H1 (cell line): ENCODE results near the gene PSAP. TPM values are rescaled to one million over a fixed set of nuclear protein-coding genes. Genes with fewer than 3 reads are reported as not detected.

ENCODE experiments used
- CTCF ChIA-PET: fragments of 300-600 bp; sonication (Branson Sonifier 250); formaldehyde crosslinking; loops from one replicate; lab custom pipeline; 2021; ENCODE audit not compliant: partially characterized antibody; lab: Charles Lee
- POLR2A ChIA-PET: fragments of 300-600 bp; sonication (Branson Sonifier 250); formaldehyde crosslinking; loops from one replicate; lab custom pipeline; 2021; ENCODE audit warnings: inconsistent platforms; ENCODE audit not compliant: partially characterized antibody; lab: Charles Lee
- DNase-seq, 2 experiments: peaks; one replicate each; pipeline versions ENCODE4 v3.0.0 to v3.0.0-alpha.2; 2010 to 2022; ENCODE audit warnings: low spot score in 2 of 2, low read depth in 1 of 2, mixed read lengths in 1 of 2
- FAIRE-seq: peaks from 2 replicates; lab custom pipeline; 2011; peaks lifted over from hg19 to GRCh38; lab: Jason Lieb, UNC
- H2AFZ ChIP-seq: 2 replicates; pipeline ENCODE4 v1.8.1; 2012; ENCODE audit warnings: low read length, inconsistent platforms
- H2AK5ac ChIP-seq: 2 replicates; pipeline ENCODE4 v1.6.1; 2013; ENCODE audit warnings: low read depth, low read length
- H2BK120ac ChIP-seq: replicated peaks from 2 replicates; pipeline ENCODE3; 2013; ENCODE audit warnings: low read depth, low read length, inconsistent platforms
- H2BK12ac ChIP-seq: 2 replicates; pipeline ENCODE4 v1.6.1; 2013; ENCODE audit warnings: low read depth, low read length
- H2BK15ac ChIP-seq: 2 replicates; pipeline ENCODE4 v1.6.1; 2013; ENCODE audit warnings: low read length
- H2BK20ac ChIP-seq: 2 replicates; pipeline ENCODE4 v1.6.1; 2013; ENCODE audit warnings: low read length
- H2BK5ac ChIP-seq: 2 replicates; pipeline ENCODE4 v1.6.1; 2013; ENCODE audit warnings: low read depth, low read length
- H3K14ac ChIP-seq: 2 replicates; pipeline ENCODE4 v1.6.1; 2013; ENCODE audit warnings: inconsistent platforms; ENCODE audit not compliant: insufficient read length
- H3K18ac ChIP-seq: 2 replicates; pipeline ENCODE4 v1.6.1; 2013; ENCODE audit warnings: low read length; ENCODE audit errors: extremely low read depth
- H3K23ac ChIP-seq: 2 replicates; pipeline ENCODE4 v1.6.1; 2013; ENCODE audit warnings: inconsistent platforms; ENCODE audit not compliant: insufficient read length
- H3K23me2 ChIP-seq: 2 replicates; pipeline ENCODE4 v1.6.1; 2013; ENCODE audit warnings: low read depth, low read length
- H3K27ac ChIP-seq: 2 replicates; pipeline ENCODE4 v1.6.1; 2011; ENCODE audit warnings: low read depth, low read length, inconsistent platforms
- H3K27me3 ChIP-seq, 4 experiments: replicated peaks in 1 of 4; 1 replicate in 1 of 4; 2 replicates in 3 of 4; pipeline versions ENCODE4 v1.6.1 to v1.8.1; 2011 to 2013; ENCODE audit warnings: low read length in 3 of 4, mild to moderate bottlenecking in 3 of 4, inconsistent platforms in 2 of 4, mixed read lengths in 2 of 4, moderate library complexity in 1 of 4; ENCODE audit not compliant: control insufficient read depth in 3 of 4, insufficient read depth in 3 of 4; ENCODE audit errors: extremely low read depth in 1 of 4
- H3K36me3 ChIP-seq, 4 experiments: 2 replicates each; pipeline versions ENCODE4 v1.6.1 to v1.8.1; 2011 to 2013; ENCODE audit warnings: mild to moderate bottlenecking in 4 of 4, low read length in 3 of 4, moderate library complexity in 2 of 4, control low read depth in 1 of 4, inconsistent platforms in 1 of 4; ENCODE audit not compliant: insufficient read depth in 4 of 4, control insufficient read depth in 2 of 4
- H3K4ac ChIP-seq: replicated peaks from 2 replicates; pipeline ENCODE3; 2013; ENCODE audit warnings: low read length, low read depth, mixed read lengths, inconsistent platforms; ENCODE audit not compliant: insufficient read length
- H3K4me1 ChIP-seq, 4 experiments: replicated peaks in 1 of 4; 1 replicate in 1 of 4; 2 replicates in 3 of 4; pipeline versions ENCODE4 v1.6.1 to v1.8.1; 2011 to 2013; ENCODE audit warnings: low read length in 3 of 4, inconsistent platforms in 2 of 4, mixed read lengths in 1 of 4; ENCODE audit not compliant: insufficient read depth in 4 of 4, control insufficient read depth in 3 of 4
- H3K4me2 ChIP-seq, 2 experiments: 2 replicates each; pipeline versions ENCODE4 v1.6.1 to v1.8.1; 2011 to 2013; ENCODE audit warnings: low read depth in 2 of 2, low read length in 2 of 2, control low read depth in 1 of 2, inconsistent platforms in 1 of 2, mild to moderate bottlenecking in 1 of 2; ENCODE audit not compliant: insufficient read depth in 1 of 2
- H3K4me3 ChIP-seq, 4 experiments: fragments of 200-600, 300-600 bp in 1 of 4; sonication (generic), shearing (Covaris generic), sonication (Bioruptor Twin) in 1 of 4; 2 replicates each; pipeline versions ENCODE4 v1.5.1 to v1.8.1; 2011 to 2016; ENCODE audit warnings: low read length in 4 of 4, low read depth in 3 of 4, control low read depth in 2 of 4, inconsistent platforms in 2 of 4, mild to moderate bottlenecking in 2 of 4, mixed read lengths in 1 of 4, moderate library complexity in 1 of 4; ENCODE audit not compliant: insufficient read depth in 2 of 4; ENCODE audit errors: extremely low read depth in 1 of 4
- H3K56ac ChIP-seq: replicated peaks from 2 replicates; pipeline ENCODE3; 2013; ENCODE audit warnings: low read depth, mild to moderate bottlenecking, mixed read lengths, low read length, inconsistent platforms; ENCODE audit not compliant: insufficient read length
- H3K79me1 ChIP-seq: 2 replicates; pipeline ENCODE4 v1.6.1; 2013; ENCODE audit warnings: low read depth, low read length, control low read depth
- H3K79me2 ChIP-seq, 2 experiments: 2 replicates each; pipeline versions ENCODE4 v1.6.1 to v1.8.1; 2012 to 2013; ENCODE audit warnings: low read length in 2 of 2, mild to moderate bottlenecking in 2 of 2, inconsistent platforms in 1 of 2; ENCODE audit not compliant: insufficient read depth in 2 of 2, control insufficient read depth in 1 of 2
- H3K9ac ChIP-seq, 4 experiments: replicated peaks in 1 of 4; 1 replicate in 1 of 4; 2 replicates in 3 of 4; pipeline versions ENCODE4 v1.6.1 to v1.8.1; 2011 to 2013; ENCODE audit warnings: low read depth in 3 of 4, low read length in 3 of 4, control low read depth in 2 of 4, mild to moderate bottlenecking in 2 of 4, moderate library complexity in 2 of 4, inconsistent platforms in 1 of 4; ENCODE audit errors: extremely low read depth in 1 of 4
- H3K9me3 ChIP-seq, 2 experiments: 2 replicates each; pipeline versions ENCODE4 v1.6.1 to v1.8.1; 2012 to 2013; ENCODE audit warnings: mild to moderate bottlenecking in 2 of 2, moderate library complexity in 2 of 2, control low read depth in 1 of 2, inconsistent platforms in 1 of 2, low read depth in 1 of 2, low read length in 1 of 2, mixed read lengths in 1 of 2; ENCODE audit not compliant: insufficient read depth in 2 of 2
- H4K20me1 ChIP-seq, 2 experiments: replicated peaks in 1 of 2; 2 replicates each; pipeline versions ENCODE3 to v1.8.1; 2011 to 2013; ENCODE audit warnings: inconsistent platforms in 2 of 2, low read length in 2 of 2, mild to moderate bottlenecking in 1 of 2; ENCODE audit not compliant: insufficient read depth in 2 of 2, control insufficient read depth in 1 of 2
- H4K5ac ChIP-seq: 2 replicates; pipeline ENCODE4 v1.6.1; 2013; ENCODE audit warnings: low read length, low read depth, mixed read lengths, inconsistent platforms; ENCODE audit not compliant: insufficient read length
- H4K8ac ChIP-seq: 2 replicates; pipeline ENCODE4 v1.8.0; 2013; ENCODE audit warnings: mild to moderate bottlenecking, moderate library complexity, low read length, inconsistent platforms; ENCODE audit not compliant: insufficient read depth; ENCODE audit errors: extremely low read depth
- H4K91ac ChIP-seq: replicated peaks from 2 replicates; pipeline ENCODE3; 2013; ENCODE audit warnings: low read length, mixed read lengths, inconsistent platforms; ENCODE audit not compliant: insufficient read length
- CREB1 ChIP-seq: IDR thresholded peaks from 2 replicates; pipeline ENCODE4 v1.6.1; 2012; ENCODE audit warnings: inconsistent platforms
- GABPA ChIP-seq: IDR thresholded peaks from 2 replicates; pipeline ENCODE4 v1.6.1; 2011; ENCODE audit warnings: mild to moderate bottlenecking, low read length, moderate library complexity, borderline replicate concordance; ENCODE audit not compliant: insufficient read depth
- HDAC6 ChIP-seq: IDR thresholded peaks from one replicate; pipeline ENCODE4 v1.7.1; 2012; ENCODE audit warnings: low read depth, mild to moderate bottlenecking, inconsistent platforms, low read length, moderate library complexity
- POLR2A ChIP-seq, 2 experiments: IDR thresholded peaks; 1 replicate in 1 of 2; 2 replicates in 1 of 2; pipeline ENCODE4 v1.6.1; 2011; ENCODE audit warnings: low read depth in 2 of 2, low read length in 2 of 2, mild to moderate bottlenecking in 2 of 2; ENCODE audit errors: control extremely low read depth in 1 of 2
- SP4 ChIP-seq: IDR thresholded peaks from 2 replicates; pipeline ENCODE4 v1.6.1; 2012; ENCODE audit warnings: low read length, inconsistent platforms
- TAF1 ChIP-seq: IDR thresholded peaks from 2 replicates; pipeline ENCODE4 v1.6.1; 2011; ENCODE audit warnings: mild to moderate bottlenecking, low read depth, low read length
- WGBS, 2 experiments: shearing (Covaris generic) in 1 of 2; methylation state at CpG; one replicate each; pipeline versions ENCODE4 v1.1.6 to v1.1.7; 2013 to 2015; ENCODE audit warnings: low lambda C conversion rate in 2 of 2, mixed read lengths in 2 of 2, inconsistent platforms in 1 of 2, low coverage in 1 of 2, missing lambda C conversion rate in 1 of 2; ENCODE audit not compliant: insufficient replicate concordance in 2 of 2, insufficient coverage in 1 of 2, insufficient read length in 1 of 2; ENCODE audit errors: extremely low coverage in 1 of 2, missing lambda C conversion rate in 1 of 2; 5-methylcytosine and 5-hydroxymethylcytosine counted together
- polyA plus RNA-seq, 7 experiments: library from polyadenylated mRNA; depleted of rRNA in 3 of 7; stranded (reverse) in 5 of 7; unstranded in 2 of 7; fragments of >200 nt in 5 of 7; fragments of 200-250 nt in 2 of 7; gene quantifications; 1 replicate in 5 of 7; 2 replicates in 1 of 7; 4 replicates in 1 of 7; pipeline versions ENCODE4 v1.2.1 to v1.2.3, GENCODE V29; 2011 to 2013; ENCODE audit warnings: missing spikeins in 2 of 7, mixed read lengths in 2 of 7
- total RNA-seq: library from RNA; stranded (reverse); fragmentation: NEBNext Ultra II Directional; extraction: Animal tissue kit (Norgen Biotek cat#: 25700); gene quantifications from 2 replicates; pipeline ENCODE4 v1.2.1, GENCODE V29; 2021
- TF ChIP-seq, protein P1 (sequence below), 3 experiments: IDR thresholded peaks; 1 replicate in 2 of 3; 2 replicates in 1 of 3; pipeline versions ENCODE4 v1.5.1 to v1.6.1; 2011; ENCODE audit warnings: low read length in 3 of 3, mild to moderate bottlenecking in 3 of 3, inconsistent platforms in 2 of 3, low read depth in 1 of 3, moderate library complexity in 1 of 3; ENCODE audit not compliant: insufficient read depth in 1 of 3; ENCODE audit errors: control extremely low read depth in 1 of 3

The PSAP gene
- total and polyA plus RNA-seq, 2 of the 8 experiments (the other 6 are each of a cell fraction or from before 2014, with no cell fraction given) = 386 to 504 TPM

DNA sequence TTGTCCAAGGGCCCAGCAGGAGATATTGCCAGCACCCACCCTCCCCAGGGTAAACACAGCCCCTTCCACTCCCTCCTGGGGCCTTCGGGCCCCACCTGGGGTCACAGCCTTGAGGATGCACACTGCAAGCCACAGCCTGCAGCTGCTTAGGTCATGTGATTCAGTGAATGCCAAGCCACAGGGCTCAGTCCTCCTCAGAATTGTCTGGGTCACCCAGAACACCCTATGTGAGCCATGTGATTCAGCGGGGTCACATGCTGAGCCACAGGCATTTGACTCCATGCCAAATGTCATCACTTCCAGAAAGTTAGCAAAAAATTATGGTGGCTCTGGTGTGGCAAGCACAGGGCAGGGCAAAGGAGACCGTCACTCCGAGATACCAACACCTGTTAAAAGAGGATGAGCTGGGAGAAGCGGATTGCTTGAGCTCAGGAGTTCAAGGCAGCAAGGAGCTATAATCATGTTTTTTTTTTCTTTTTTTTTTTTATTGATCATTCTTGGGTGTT lies 17.2 kb upstream of the PSAP start:
- Histone ChIP-seq H3K79me2 (no peaks in the 10 kb centered on the region), H4K20me1 (no peaks in the 10 kb centered on the region), H2BK20ac (no peak overlapping the region), H3K27ac (no peak overlapping the region), H3K36me3 (no peaks in the 10 kb centered on the region), H3K23ac (no peak overlapping the region), H3K9ac (no peak overlapping the region), H4K91ac (no peak overlapping the region), H3K4ac (no peak overlapping the region), H4K8ac (no peak overlapping the region), H2BK12ac (no peak overlapping the region), H3K4me1 (peaks cover 0 to 9% (median 4%) of the 10 kb centered on the region in 4 experiments; a peak in 2 of 7 replicates), H2BK5ac (no peak overlapping the region), H3K18ac (no peak overlapping the region), H3K14ac (no peak overlapping the region), H3K79me1 (no peaks in the 10 kb centered on the region), H2BK120ac (no peak overlapping the region), H4K5ac (no peak overlapping the region), H2BK15ac (no peak overlapping the region), H3K4me3 (no peak overlapping the region), H3K4me2 (no peak overlapping the region), H3K23me2 (no peaks in the 10 kb centered on the region), H3K27me3 (no peaks in the 10 kb centered on the region), H3K9me3 (no peaks in the 10 kb centered on the region), H3K56ac (no peak overlapping the region), H2AFZ (no peak overlapping the region), H2AK5ac (no peak overlapping the region)
- DNase-seq = no peak
- ChIA-PET CTCF (no interaction called here), POLR2A (interaction anchor here (1.0 kb wide), 1 partner anchor 10 kb away, joined by 3 read pairs; no protein-coding TSS in a partner anchor)
- WGBS, 2 experiments = 91% methylated on average over 5 of the region's 5 CpGs; no CpG with 5 or more reads in 1 of the 2 experiments
- no peak for FAIRE-seq
- TF ChIP-seq, protein P1, sequence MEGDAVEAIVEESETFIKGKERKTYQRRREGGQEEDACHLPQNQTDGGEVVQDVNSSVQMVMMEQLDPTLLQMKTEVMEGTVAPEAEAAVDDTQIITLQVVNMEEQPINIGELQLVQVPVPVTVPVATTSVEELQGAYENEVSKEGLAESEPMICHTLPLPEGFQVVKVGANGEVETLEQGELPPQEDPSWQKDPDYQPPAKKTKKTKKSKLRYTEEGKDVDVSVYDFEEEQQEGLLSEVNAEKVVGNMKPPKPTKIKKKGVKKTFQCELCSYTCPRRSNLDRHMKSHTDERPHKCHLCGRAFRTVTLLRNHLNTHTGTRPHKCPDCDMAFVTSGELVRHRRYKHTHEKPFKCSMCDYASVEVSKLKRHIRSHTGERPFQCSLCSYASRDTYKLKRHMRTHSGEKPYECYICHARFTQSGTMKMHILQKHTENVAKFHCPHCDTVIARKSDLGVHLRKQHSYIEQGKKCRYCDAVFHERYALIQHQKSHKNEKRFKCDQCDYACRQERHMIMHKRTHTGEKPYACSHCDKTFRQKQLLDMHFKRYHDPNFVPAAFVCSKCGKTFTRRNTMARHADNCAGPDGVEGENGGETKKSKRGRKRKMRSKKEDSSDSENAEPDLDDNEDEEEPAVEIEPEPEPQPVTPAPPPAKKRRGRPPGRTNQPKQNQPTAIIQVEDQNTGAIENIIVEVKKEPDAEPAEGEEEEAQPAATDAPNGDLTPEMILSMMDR (IDR thresholded peaks at IDR 0.05; ENCODE audit: control extremely low read depth in 1 of 3, insufficient read depth in 1 of 3, low read depth in 1 of 3, low read length in 3 of 3) = no peak
- TF ChIP-seq TAF1 = no peak
- TF ChIP-seq GABPA = no peak
- TF ChIP-seq POLR2A (IDR thresholded peaks at IDR 0.05; ENCODE audit: control extremely low read depth in 1 of 2, low read depth in 2 of 2, low read length in 2 of 2) = no peak
- no peak for TF ChIP-seq CREB1
- TF ChIP-seq HDAC6 = no peak
- no peak for TF ChIP-seq SP4
